A673 (cell line): ENCODE data around the gene TTC24. TPM values are rescaled to one million over a fixed set of nuclear protein-coding genes. Genes with fewer than 3 reads are reported as not detected.

Source experiments
- BruUV-seq: library from RNA; stranded (reverse); fragments of 400-500 nt; replicated peaks from 2 replicates; lab custom pipeline; 2021; lab: Mats Ljungman, UMichigan
- CTCF ChIA-PET: fragments of 300-600 bp; sonication (Branson Sonifier 250); formaldehyde crosslinking; loops from one replicate; lab custom pipeline; 2022; ENCODE audit warnings: antibody characterized with exemption; lab: Charles Lee
- POLR2A ChIA-PET: fragments of 300-600 bp; sonication (Branson Sonifier 250); formaldehyde crosslinking; loops from one replicate; lab custom pipeline; 2022; ENCODE audit warnings: antibody characterized with exemption; ENCODE audit not compliant: low non-redundant PET; lab: Charles Lee
- DNase-seq: peaks from one replicate; pipeline ENCODE4 v3.0.0-alpha.2; 2015; ENCODE audit warnings: low spot score
- H3K27ac ChIP-seq: fragments of 200-600 bp; sonication (generic); 2 replicates; pipeline ENCODE4 v1.5.1; 2016; ENCODE audit warnings: mixed run types, low read depth, mild to moderate bottlenecking, mixed read lengths, antibody characterized with exemption, low read length; ENCODE audit not compliant: poor library complexity, severe bottlenecking
- H3K27me3 ChIP-seq: fragments of 200-600 bp; sonication (generic); replicated peaks from 2 replicates; pipeline ENCODE4 v1.6.1; 2017; ENCODE audit warnings: mixed run types, low read depth, mild to moderate bottlenecking, mixed read lengths, antibody characterized with exemption, low read length; ENCODE audit not compliant: insufficient read depth, poor library complexity
- H3K36me3 ChIP-seq: fragments of 200-600 bp; sonication (generic); 2 replicates; pipeline ENCODE4 v1.6.1; 2016; ENCODE audit warnings: mixed run types, mild to moderate bottlenecking, mixed read lengths, antibody characterized with exemption, low read length; ENCODE audit not compliant: insufficient read depth, poor library complexity, severe bottlenecking
- H3K4me1 ChIP-seq: fragments of 200-600 bp; sonication (generic); 2 replicates; pipeline ENCODE4 v1.6.1; 2017; ENCODE audit warnings: mixed run types, mild to moderate bottlenecking, mixed read lengths, antibody characterized with exemption, low read length; ENCODE audit not compliant: insufficient read depth, poor library complexity, severe bottlenecking
- H3K4me3 ChIP-seq: fragments of 200-600 bp; sonication (generic); 2 replicates; pipeline ENCODE4 v1.5.1; 2016; ENCODE audit warnings: low read depth, mixed run types, mild to moderate bottlenecking, mixed read lengths, low read length; ENCODE audit not compliant: poor library complexity, severe bottlenecking
- H3K9me3 ChIP-seq: fragments of 200-600 bp; sonication (generic); 2 replicates; pipeline ENCODE4 v1.6.1; 2016; ENCODE audit warnings: mixed run types, low read depth, mild to moderate bottlenecking, mixed read lengths, antibody characterized with exemption, low read length; ENCODE audit not compliant: poor library complexity, severe bottlenecking
- CTCF ChIP-seq: fragments of 300-800, 200-600 bp; sonication (generic); conservative IDR thresholded peaks from 2 replicates; pipeline ENCODE4 v1.5.1; 2017; ENCODE audit warnings: low read depth, mild to moderate bottlenecking, antibody characterized with exemption, low read length, moderate library complexity, mixed read lengths
- EZH2 ChIP-seq: fragments of 200-600 bp; sonication (generic); IDR thresholded peaks from 2 replicates; pipeline ENCODE4 v1.6.1; 2017; ENCODE audit warnings: borderline replicate concordance, low read depth, mild to moderate bottlenecking, mixed read lengths, antibody characterized with exemption, low read length; ENCODE audit not compliant: poor library complexity, severe bottlenecking
- intact Hi-C: fragments of 100-400 bp; cut with micrococcal nuclease; formaldehyde crosslinking; loops from one replicate; pipeline ENCODE4 v1.10.0; 2022; ENCODE audit not compliant: unreplicated experiment
- total RNA-seq: library from RNA; stranded (reverse); gene quantifications from 2 replicates; pipeline ENCODE4 v1.2.3, GENCODE V29; 2021

The TTC24 gene
- total RNA-seq, 1 experiment from 2014 or later: not detected

DNA sequence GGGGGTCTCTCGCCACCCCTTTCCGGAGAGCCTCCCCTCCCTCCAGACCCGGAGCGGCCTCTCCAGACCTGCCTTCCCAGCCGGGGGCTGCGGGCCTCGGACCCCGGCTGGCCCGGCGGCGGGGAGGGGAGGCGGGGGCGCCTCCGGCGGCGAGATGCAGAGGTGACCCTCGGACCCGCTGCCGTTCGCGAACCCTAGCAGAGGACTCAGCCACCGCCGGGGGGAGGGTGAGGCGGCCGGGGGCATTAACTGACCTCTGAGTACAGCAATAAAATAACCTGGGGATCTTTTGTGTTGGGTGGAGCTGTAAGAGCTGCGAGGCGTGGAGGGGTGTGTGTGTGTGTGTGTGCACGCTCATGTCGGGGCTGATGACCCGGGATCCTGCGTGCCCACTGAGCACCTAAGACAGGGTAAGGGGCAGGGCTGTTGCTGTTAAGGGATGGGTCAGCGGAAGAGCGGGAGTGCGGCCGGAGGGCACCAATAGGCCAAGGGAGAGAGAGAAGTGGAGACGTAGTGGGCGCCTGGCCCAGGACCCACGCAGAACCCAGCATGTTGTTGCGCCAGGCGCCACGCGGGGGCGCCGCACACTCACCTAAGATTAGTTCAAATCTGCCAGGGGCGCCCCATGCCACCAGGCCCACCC lies 46.0 kb downstream of the TTC24 start:
- no TSS peak for BruUV-seq
- Histone ChIP-seq H3K9me3 (no peaks in the 10 kb centered on the region), H3K36me3 (no peaks in the 10 kb centered on the region), H3K27me3 (peaks cover 58% of the 10 kb centered on the region), H3K4me3 (peak overlapping the region; percentile 36), H3K4me1 (peaks cover 16% of the 10 kb centered on the region), H3K27ac (no peak overlapping the region)
- POLR2A ChIA-PET: no interaction called here
- intact Hi-C loops: loop anchor here (1.0 to 2.0 kb wide), 2 partner anchors 32 to 53 kb away; no protein-coding TSS in a partner anchor
- DNase-seq: peak; percentile 64
- CTCF ChIA-PET: interaction anchor here (0.6 to 1.1 kb wide), 3 partner anchors 15 to 52 kb away, joined by 3 to 6 read pairs (median 3); no protein-coding TSS in a partner anchor
- peak; percentile 92 for TF ChIP-seq EZH2
- peak; percentile 90 for TF ChIP-seq CTCF

DNA sequence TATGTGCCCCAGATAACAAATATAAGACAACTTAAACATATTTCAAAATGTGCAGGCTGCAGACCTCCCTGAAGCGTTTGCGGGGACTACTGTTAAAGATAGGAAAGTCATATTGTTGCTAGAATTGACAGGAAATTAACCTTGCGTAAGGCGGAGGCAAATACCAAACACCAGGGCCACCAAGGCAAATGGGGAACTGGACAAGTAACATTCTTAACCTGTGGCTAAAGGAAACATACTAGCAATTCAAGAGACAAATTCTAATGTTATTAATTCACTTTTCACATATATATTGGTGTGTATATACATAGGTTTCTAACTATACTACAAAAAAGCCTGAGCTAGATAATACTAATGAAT lies 46.5 kb downstream of the TTC24 start:
- DNase-seq: no peak
- Histone ChIP-seq H3K27ac (no peak overlapping the region), H3K36me3 (no peaks in the 10 kb centered on the region), H3K9me3 (no peaks in the 10 kb centered on the region), H3K4me1 (peaks cover 16% of the 10 kb centered on the region), H3K27me3 (peaks cover 58% of the 10 kb centered on the region), H3K4me3 (no peak overlapping the region)
- TF ChIP-seq EZH2: no peak
- TF ChIP-seq CTCF: no peak
- no TSS peak for BruUV-seq
- CTCF ChIA-PET: interaction anchor here (0.9 to 2.2 kb wide), 4 partner anchors 29 to 224 kb away, joined by 3 to 14 read pairs (median 9); no protein-coding TSS in a partner anchor
- intact Hi-C loops: loop anchor here (1.0 to 2.0 kb wide), 2 partner anchors 31 to 53 kb away; no protein-coding TSS in a partner anchor
- POLR2A ChIA-PET: no interaction called here

GRCh38 chr1:156627313-156627880 lies 47.9 kb downstream of the TTC24 start:
- peaks cover 16% of the 10 kb centered on the region for H3K4me1 ChIP-seq
- no peaks in the 10 kb centered on the region for H3K9me3 ChIP-seq
- TF ChIP-seq CTCF (peak; percentile 73), EZH2 (no peak)
- CTCF ChIA-PET: interaction anchor here (0.6 to 2.2 kb wide), 5 partner anchors 30 to 1500 kb away, joined by 3 to 14 read pairs (median 8); partner anchors contain the start of gene NAXE
- no peak overlapping the region for H3K27ac ChIP-seq
- DNase-seq: peak; percentile 56
- no TSS peak for BruUV-seq
- H3K27me3 ChIP-seq: peaks cover 52% of the 10 kb centered on the region
- intact Hi-C loops: loop anchor here (2.0 kb wide), 1 partner anchor 51 kb away; no protein-coding TSS in a partner anchor
- no peak overlapping the region for H3K4me3 ChIP-seq
- POLR2A ChIA-PET: no interaction called here
- no peaks in the 10 kb centered on the region for H3K36me3 ChIP-seq
